ENCODE measurements around the gene NUDT1. TPM values are rescaled to one million over a fixed set of nuclear protein-coding genes. Genes with fewer than 3 reads are reported as not detected.

NUDT1 gene
- total RNA-seq, 2 donors from 2014 or later: 56.0 to 84.7 TPM

DNA sequence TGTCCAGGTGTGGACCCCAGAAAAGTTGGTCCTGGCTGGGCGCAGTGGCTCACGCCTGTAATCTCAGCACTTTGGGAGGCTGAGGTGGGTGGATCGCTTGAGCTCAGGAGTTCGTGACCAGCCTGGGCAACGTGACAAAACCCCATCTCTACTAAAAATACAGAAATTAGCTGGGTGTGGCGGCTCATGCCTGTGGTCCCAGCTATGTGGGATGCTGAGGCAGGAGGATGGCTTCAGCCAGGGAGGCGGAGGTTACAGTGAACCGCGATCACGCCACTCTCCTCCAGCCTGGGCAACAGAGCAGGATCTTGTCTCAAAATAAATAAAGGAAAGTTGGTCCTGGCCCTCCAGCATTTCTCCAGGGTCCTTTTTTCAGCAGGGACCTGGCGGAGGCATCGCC is 1.4 kb downstream of the NUDT1 start:
- Mint-ChIP-seq H3K27ac (no peak overlapping the region), H3K9me3 (no peaks in the 10 kb centered on the region), H3K4me3 (peak overlapping the region; percentile 91), H3K36me3 (ENCODE audit: low read depth) (peaks cover 26% of the 10 kb centered on the region), H3K4me1 (peaks cover 8% of the 10 kb centered on the region), H3K27me3 (ENCODE audit: insufficient read depth) (no peaks in the 10 kb centered on the region)
- Histone ChIP-seq H3K4me3 (ENCODE audit: low read length) (peak overlapping the region; percentile 95), H3K36me3 (ENCODE audit: control insufficient read depth, insufficient read depth, low read length) (peaks cover 17% of the 10 kb centered on the region), H3K4me1 (ENCODE audit: control insufficient read depth, insufficient read depth, low read length) (no peaks in the 10 kb centered on the region), H3K27ac (ENCODE audit: low read depth, low read length) (no peak overlapping the region), H3K27me3 (ENCODE audit: control insufficient read depth, insufficient read depth, low read length, poor library complexity, severe bottlenecking) (no peaks in the 10 kb centered on the region), H3K9me3 (ENCODE audit: control insufficient read depth, low read length) (no peaks in the 10 kb centered on the region), H3K9ac (ENCODE audit: extremely low read depth, low read length, poor library complexity, severe bottlenecking) (no peak overlapping the region)
- 85 to 89% methylated on average over 11 to 12 of the region's 12 CpGs for WGBS, 2 experiments (ENCODE audit: insufficient coverage in 1 of 2, insufficient read length in 1 of 2)
- TF ChIP-seq, protein P1, sequence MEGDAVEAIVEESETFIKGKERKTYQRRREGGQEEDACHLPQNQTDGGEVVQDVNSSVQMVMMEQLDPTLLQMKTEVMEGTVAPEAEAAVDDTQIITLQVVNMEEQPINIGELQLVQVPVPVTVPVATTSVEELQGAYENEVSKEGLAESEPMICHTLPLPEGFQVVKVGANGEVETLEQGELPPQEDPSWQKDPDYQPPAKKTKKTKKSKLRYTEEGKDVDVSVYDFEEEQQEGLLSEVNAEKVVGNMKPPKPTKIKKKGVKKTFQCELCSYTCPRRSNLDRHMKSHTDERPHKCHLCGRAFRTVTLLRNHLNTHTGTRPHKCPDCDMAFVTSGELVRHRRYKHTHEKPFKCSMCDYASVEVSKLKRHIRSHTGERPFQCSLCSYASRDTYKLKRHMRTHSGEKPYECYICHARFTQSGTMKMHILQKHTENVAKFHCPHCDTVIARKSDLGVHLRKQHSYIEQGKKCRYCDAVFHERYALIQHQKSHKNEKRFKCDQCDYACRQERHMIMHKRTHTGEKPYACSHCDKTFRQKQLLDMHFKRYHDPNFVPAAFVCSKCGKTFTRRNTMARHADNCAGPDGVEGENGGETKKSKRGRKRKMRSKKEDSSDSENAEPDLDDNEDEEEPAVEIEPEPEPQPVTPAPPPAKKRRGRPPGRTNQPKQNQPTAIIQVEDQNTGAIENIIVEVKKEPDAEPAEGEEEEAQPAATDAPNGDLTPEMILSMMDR (conservative IDR thresholded peaks at IDR 0.05): no peak
- DNase-seq: no peak

DNA sequence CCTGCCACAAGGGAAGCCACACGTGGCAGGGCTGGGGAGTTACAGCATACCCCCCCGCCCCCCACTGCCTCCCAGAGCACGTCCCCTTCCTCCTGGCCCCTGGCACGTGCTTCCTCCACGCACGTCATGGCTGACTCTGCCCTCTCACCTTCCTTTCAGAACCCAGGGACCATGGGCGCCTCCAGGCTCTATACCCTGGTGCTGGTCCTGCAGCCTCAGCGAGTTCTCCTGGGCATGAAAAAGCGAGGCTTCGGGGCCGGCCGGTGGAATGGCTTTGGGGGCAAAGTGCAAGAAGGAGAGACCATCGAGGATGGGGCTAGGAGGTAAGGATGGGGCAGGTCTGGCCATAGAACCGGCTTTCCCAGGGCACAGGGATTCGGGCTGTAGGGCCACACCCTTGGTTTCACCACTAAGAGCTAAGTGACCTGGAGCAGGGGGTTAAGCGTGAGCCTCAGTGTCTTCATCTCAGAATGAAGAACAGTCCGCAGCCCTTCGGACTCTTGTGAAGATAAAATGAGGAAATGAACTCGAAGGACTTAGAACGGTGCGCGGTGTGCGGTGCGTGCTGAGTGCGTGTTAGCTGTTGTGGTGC is 2.5 kb downstream of the NUDT1 start:
- Histone ChIP-seq H3K27ac (ENCODE audit: low read depth, low read length) (no peak overlapping the region), H3K9ac (ENCODE audit: extremely low read depth, low read length, poor library complexity, severe bottlenecking) (no peak overlapping the region), H3K4me3 (ENCODE audit: low read length) (no peak overlapping the region), H3K9me3 (ENCODE audit: control insufficient read depth, low read length) (no peaks in the 10 kb centered on the region), H3K4me1 (ENCODE audit: control insufficient read depth, insufficient read depth, low read length) (no peaks in the 10 kb centered on the region), H3K36me3 (ENCODE audit: control insufficient read depth, insufficient read depth, low read length) (peaks cover 9% of the 10 kb centered on the region), H3K27me3 (ENCODE audit: control insufficient read depth, insufficient read depth, low read length, poor library complexity, severe bottlenecking) (no peaks in the 10 kb centered on the region)
- TF ChIP-seq, protein P1 (conservative IDR thresholded peaks at IDR 0.05): no peak
- Mint-ChIP-seq H3K27ac (no peak overlapping the region), H3K9me3 (no peaks in the 10 kb centered on the region), H3K36me3 (ENCODE audit: low read depth) (peaks cover 16% of the 10 kb centered on the region), H3K27me3 (ENCODE audit: insufficient read depth) (no peaks in the 10 kb centered on the region), H3K4me1 (peaks cover 8% of the 10 kb centered on the region), H3K4me3 (no peak overlapping the region)
- WGBS, 2 experiments (ENCODE audit: insufficient coverage in 1 of 2, insufficient read length in 1 of 2): 90 to 97% methylated on average over 21 to 25 of the region's 25 CpGs
- no peak for DNase-seq

DNA sequence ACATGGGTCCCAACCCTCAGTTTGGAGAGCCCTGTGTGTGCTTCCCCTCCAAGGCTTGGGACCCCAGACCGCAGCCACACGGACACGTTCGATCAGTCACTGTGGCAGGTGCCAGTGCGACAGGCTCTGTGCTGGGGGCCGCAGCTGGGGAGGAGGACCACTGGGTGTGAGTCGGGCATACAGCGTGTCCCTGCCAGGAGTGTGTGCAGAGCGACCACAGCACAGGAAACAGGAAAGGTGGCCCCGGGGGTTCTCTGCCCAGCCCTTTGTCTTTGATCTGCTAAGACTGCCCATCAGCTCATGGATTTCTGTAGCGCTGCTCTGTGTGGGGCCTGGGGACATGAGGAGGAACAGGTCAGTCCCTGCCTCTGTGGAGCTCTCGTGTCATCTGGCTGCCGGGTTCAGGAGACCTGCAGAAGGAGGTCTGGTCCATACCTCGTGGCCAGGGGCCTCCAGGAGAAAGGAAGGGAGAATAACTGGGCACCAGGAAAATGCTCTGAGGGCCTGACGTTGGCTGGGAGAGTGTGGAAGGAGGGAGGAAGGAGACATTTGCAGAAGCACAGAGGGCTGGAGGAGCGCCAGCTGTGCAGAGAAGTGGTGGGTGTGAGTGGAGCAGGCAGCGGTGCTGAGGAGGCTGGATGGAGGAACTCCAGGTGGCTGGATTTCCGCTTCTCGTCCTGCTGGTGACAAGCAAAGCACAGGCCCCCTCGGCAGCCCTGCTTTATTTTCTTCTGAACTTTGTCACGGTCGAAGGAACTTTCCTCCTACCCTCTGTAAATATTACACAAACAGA is 4.1 kb downstream of the NUDT1 start:
- H3K9ac ChIP-seq (ENCODE audit: extremely low read depth, low read length, poor library complexity, severe bottlenecking): no peak overlapping the region

More for the DNA sequence above, 4.1 kb downstream of the NUDT1 start:
- no peaks in the 10 kb centered on the region for H3K27me3 ChIP-seq (ENCODE audit: control insufficient read depth, insufficient read depth, low read length, poor library complexity, severe bottlenecking)
- Mint-ChIP-seq H3K9me3 (no peaks in the 10 kb centered on the region), H3K4me1 (peaks cover 8% of the 10 kb centered on the region), H3K4me3 (no peak overlapping the region), H3K27me3 (ENCODE audit: insufficient read depth) (no peaks in the 10 kb centered on the region), H3K27ac (no peak overlapping the region), H3K36me3 (ENCODE audit: low read depth) (peaks cover 19% of the 10 kb centered on the region)
- DNase-seq: no peak
- H3K4me1 ChIP-seq (ENCODE audit: control insufficient read depth, insufficient read depth, low read length): no peaks in the 10 kb centered on the region
- peaks cover 4% of the 10 kb centered on the region for H3K36me3 ChIP-seq (ENCODE audit: control insufficient read depth, insufficient read depth, low read length)
- TF ChIP-seq, protein P1 (conservative IDR thresholded peaks at IDR 0.05): no peak
- H3K27ac ChIP-seq (ENCODE audit: low read depth, low read length): peak overlapping the region; percentile 10
- 89 to 91% methylated on average over 17 to 22 of the region's 22 CpGs for WGBS, 2 experiments (ENCODE audit: insufficient coverage in 1 of 2, insufficient read length in 1 of 2)
- H3K4me3 ChIP-seq (ENCODE audit: low read length): no peak overlapping the region
- no peaks in the 10 kb centered on the region for H3K9me3 ChIP-seq (ENCODE audit: control insufficient read depth, low read length)

All from endodermal cell (in vitro differentiated cells).